K562 (cell line): ENCODE results near the gene MTA2. TPM values are rescaled to one million over a fixed set of nuclear protein-coding genes. Genes with fewer than 3 reads are reported as not detected.

ENCODE experiments used
- DACH1 ChIP-seq: fragments of 450-650 bp; IDR thresholded peaks from 2 replicates; pipeline ENCODE4 v1.6.1; 2018; ENCODE audit not compliant: partially characterized antibody
- FUS ChIP-seq: fragments of 200-400 bp; formaldehyde crosslinking; optimal IDR thresholded peaks from 2 replicates; pipeline ENCODE3; 2017; ENCODE audit warnings: low read depth, low read length
- PTRF ChIP-seq: fragments of 450-650 bp; IDR thresholded peaks from 2 replicates; pipeline ENCODE4 v1.6.1; 2016; ENCODE audit warnings: mild to moderate bottlenecking, missing genetic modification characterization, missing compliant biosample characterization
- SRSF9 ChIP-seq: fragments of 200-400 bp; formaldehyde crosslinking; IDR thresholded peaks from 2 replicates; pipeline ENCODE4 v1.6.1; 2017; ENCODE audit warnings: low read depth, low read length, borderline replicate concordance
- TCF7L2 ChIP-seq: fragments of 150-350 bp; IDR thresholded peaks from 2 replicates; pipeline ENCODE4 v1.6.1; 2016; ENCODE audit warnings: low read depth, mild to moderate bottlenecking, low read length, moderate library complexity
- polyA plus RNA-seq, 8 experiments: library from polyadenylated mRNA; depleted of rRNA in 4 of 8; stranded (reverse) in 5 of 8; unstranded in 3 of 8; fragments of >200 nt; fragmentation: Nextera tagmentation in 2 of 8; fragmentation: Illumina TruSeq in 1 of 8; extraction: Ambion mirVana in 2 of 8; extraction: Trizol in 1 of 8; gene quantifications; 2 replicates each; pipeline versions ENCODE4 v1.2.1 to v1.2.3, GENCODE V29; 2011 to 2014; ENCODE audit warnings: inconsistent platforms in 1 of 8, missing spikeins in 1 of 8
- total RNA-seq, 7 experiments: library from RNA; depleted of rRNA in 6 of 7; stranded (reverse); fragments of >200 nt in 6 of 7; fragmentation: Illumina TruSeq in 2 of 7; extraction: Trizol in 2 of 7; gene quantifications; 2 replicates each; pipeline versions ENCODE4 v1.2.1 to v1.2.3, GENCODE V29; 2011 to 2021; ENCODE audit warnings: low replicate concordance in 1 of 7
- TF ChIP-seq, protein P1 (sequence below): sonication (generic); formaldehyde crosslinking; IDR thresholded peaks from 2 replicates; pipeline ENCODE4 v1.8.1; 2023; ENCODE audit warnings: missing genetic modification reagents, mild to moderate bottlenecking, borderline replicate concordance

MTA2 gene
- total and polyA plus RNA-seq, 9 of the 15 experiments (the other 6 are each of a cell fraction or from before 2014, with no cell fraction given): 6.2 to 220 (median 172) TPM

DNA sequence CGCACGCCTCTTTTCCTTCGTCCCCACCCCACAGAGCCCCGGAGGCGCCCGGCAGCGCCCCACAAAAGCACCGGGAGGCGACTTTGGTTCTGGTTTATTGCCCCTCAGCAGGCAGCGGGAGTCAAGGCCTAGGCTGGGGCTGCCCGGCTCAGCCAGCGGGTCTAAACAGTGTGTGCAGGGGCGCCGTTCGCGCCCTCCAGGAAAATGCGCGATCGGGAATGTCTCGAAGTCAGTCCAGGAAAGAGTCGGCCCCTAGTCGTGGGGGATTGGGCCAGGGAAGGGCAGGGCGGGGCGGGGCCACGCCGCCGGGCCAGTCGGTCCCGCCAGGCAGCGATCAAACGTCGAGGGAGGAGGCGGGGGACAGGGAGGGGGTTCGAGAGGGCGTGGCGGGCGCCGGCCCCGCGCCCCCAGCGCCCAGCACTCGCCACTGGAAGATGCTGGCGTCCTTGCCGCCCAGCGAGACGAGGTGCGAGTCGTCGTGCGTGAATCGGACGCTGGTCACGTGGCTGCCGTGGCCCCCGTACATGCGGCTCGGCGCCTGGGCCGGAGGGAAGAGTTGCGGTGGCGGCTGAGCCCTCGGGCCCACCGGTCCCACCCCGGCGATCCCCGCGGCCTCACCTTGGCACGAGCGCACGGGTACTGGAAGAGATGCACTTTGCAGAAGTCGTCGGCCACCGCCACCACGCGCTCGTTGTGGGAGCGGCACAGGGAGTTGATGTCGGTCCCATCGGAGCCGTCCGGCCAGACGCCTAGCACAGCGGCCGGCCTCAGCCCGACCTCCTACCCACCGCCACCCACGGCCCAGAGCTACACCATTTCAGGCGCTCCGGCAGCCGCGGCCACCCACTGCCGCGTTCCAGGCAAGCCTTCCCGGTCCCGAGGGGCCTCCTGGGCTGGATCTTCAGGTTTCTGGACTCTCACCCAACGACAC lies 741 bp upstream of the MTA2 start (continued):
- TF ChIP-seq FUS (no peak), TCF7L2 (no peak), DACH1 (no peak), SRSF9 (no peak), PTRF (tag) (no peak)
- TF ChIP-seq, protein P1, sequence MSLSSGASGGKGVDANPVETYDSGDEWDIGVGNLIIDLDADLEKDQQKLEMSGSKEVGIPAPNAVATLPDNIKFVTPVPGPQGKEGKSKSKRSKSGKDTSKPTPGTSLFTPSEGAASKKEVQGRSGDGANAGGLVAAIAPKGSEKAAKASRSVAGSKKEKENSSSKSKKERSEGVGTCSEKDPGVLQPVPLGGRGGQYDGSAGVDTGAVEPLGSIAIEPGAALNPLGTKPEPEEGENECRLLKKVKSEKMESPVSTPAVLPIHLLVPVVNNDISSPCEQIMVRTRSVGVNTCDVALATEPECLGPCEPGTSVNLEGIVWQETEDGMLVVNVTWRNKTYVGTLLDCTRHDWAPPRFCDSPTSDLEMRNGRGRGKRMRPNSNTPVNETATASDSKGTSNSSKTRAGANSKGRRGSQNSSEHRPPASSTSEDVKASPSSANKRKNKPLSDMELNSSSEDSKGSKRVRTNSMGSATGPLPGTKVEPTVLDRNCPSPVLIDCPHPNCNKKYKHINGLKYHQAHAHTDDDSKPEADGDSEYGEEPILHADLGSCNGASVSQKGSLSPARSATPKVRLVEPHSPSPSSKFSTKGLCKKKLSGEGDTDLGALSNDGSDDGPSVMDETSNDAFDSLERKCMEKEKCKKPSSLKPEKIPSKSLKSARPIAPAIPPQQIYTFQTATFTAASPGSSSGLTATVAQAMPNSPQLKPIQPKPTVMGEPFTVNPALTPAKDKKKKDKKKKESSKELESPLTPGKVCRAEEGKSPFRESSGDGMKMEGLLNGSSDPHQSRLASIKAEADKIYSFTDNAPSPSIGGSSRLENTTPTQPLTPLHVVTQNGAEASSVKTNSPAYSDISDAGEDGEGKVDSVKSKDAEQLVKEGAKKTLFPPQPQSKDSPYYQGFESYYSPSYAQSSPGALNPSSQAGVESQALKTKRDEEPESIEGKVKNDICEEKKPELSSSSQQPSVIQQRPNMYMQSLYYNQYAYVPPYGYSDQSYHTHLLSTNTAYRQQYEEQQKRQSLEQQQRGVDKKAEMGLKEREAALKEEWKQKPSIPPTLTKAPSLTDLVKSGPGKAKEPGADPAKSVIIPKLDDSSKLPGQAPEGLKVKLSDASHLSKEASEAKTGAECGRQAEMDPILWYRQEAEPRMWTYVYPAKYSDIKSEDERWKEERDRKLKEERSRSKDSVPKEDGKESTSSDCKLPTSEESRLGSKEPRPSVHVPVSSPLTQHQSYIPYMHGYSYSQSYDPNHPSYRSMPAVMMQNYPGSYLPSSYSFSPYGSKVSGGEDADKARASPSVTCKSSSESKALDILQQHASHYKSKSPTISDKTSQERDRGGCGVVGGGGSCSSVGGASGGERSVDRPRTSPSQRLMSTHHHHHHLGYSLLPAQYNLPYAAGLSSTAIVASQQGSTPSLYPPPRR (CRISPR knock-in tag): no peak
